ENCODE data around the gene C2orf81. TPM values are rescaled to one million over a fixed set of nuclear protein-coding genes. Genes with fewer than 3 reads are reported as not detected.

The C2orf81 gene
- total RNA-seq, 1 donor from 2014 or later = 10.3 TPM

- no peak for TF ChIP-seq CTCF (IDR thresholded peaks at IDR 0.05)
- intact Hi-C loops (cut with DNase I) = no loop called here
- Histone ChIP-seq H3K27ac (no peak overlapping the region), H3K9me3 (no peaks in the 10 kb centered on the region), H3K27me3 (no peaks in the 10 kb centered on the region), H3K4me1 (peaks cover 5 to 9% of the 10 kb centered on the region in 2 donors), H3K36me3 (no peaks in the 10 kb centered on the region), H3K4me3 (peak overlapping the region; percentile 49 to 84)
- peak in 1 of 2 donors; percentile 64 for DNase-seq (ENCODE audit: low spot score in 2 of 2)
These were observed 5.5 kb downstream of the C2orf81 start for GRCh38 chr2:74415762-74416395.

GRCh38 chr2:74414881-74415761 lies 6.3 kb downstream of the C2orf81 start:
- peaks cover 5 to 9% of the 10 kb centered on the region in 2 donors for H3K4me1 ChIP-seq
- H3K36me3 ChIP-seq = no peaks in the 10 kb centered on the region
- H3K9me3 ChIP-seq = no peaks in the 10 kb centered on the region
- peak overlapping the region; percentile 49 to 84 for H3K4me3 ChIP-seq
- peak in 2 of 3 experiments; percentile 14 to 48 for TF ChIP-seq CTCF (IDR thresholded peaks at IDR 0.05)
- H3K27me3 ChIP-seq = no peaks in the 10 kb centered on the region
- intact Hi-C loops (cut with DNase I) = no loop called here
- peak in 1 of 2 donors; percentile 80 for DNase-seq (ENCODE audit: low spot score in 2 of 2)
- peak overlapping the region; percentile 1 to 41 for H3K27ac ChIP-seq

- no peak for TF ChIP-seq CTCF (IDR thresholded peaks at IDR 0.05)
- peak in 1 of 2 donors; percentile 62 for DNase-seq (ENCODE audit: low spot score in 2 of 2)
- Histone ChIP-seq H3K4me1 (peaks cover 5 to 9% of the 10 kb centered on the region in 2 donors), H3K27ac (peak overlapping the region; percentile 1 to 41), H3K27me3 (no peaks in the 10 kb centered on the region), H3K36me3 (no peaks in the 10 kb centered on the region), H3K4me3 (peak overlapping the region; percentile 49 to 84), H3K9me3 (no peaks in the 10 kb centered on the region)
- intact Hi-C loops (cut with DNase I) = no loop called here
These were observed 7.0 kb downstream of the C2orf81 start for GRCh38 chr2:74414441-74414840.

- Histone ChIP-seq H3K9me3 (no peaks in the 10 kb centered on the region), H3K27me3 (no peaks in the 10 kb centered on the region), H3K4me3 (no peak overlapping the region), H3K27ac (no peak overlapping the region), H3K36me3 (no peaks in the 10 kb centered on the region), H3K4me1 (peaks cover under 1 to 9% of the 10 kb centered on the region in 2 donors)
- peak in 1 of 2 donors; percentile 56 for DNase-seq (ENCODE audit: low spot score in 2 of 2)
- no peak for TF ChIP-seq CTCF (IDR thresholded peaks at IDR 0.05)
- intact Hi-C loops (cut with DNase I) = no loop called here
These were observed 8.3 kb downstream of the C2orf81 start for GRCh38 chr2:74413001-74413698.

- intact Hi-C loops (cut with DNase I) = no loop called here
These were observed 13.7 kb downstream of the C2orf81 start for GRCh38 chr2:74407682-74408081.

More at GRCh38 chr2:74407682-74408081, 13.7 kb downstream of the C2orf81 start:
- TF ChIP-seq CTCF (IDR thresholded peaks at IDR 0.05) = no peak
- H3K9me3 ChIP-seq = no peaks in the 10 kb centered on the region
- no peaks in the 10 kb centered on the region for H3K27me3 ChIP-seq
- no peak overlapping the region for H3K27ac ChIP-seq
- no peak for DNase-seq (ENCODE audit: low spot score in 2 of 2)
- H3K4me1 ChIP-seq = no peaks in the 10 kb centered on the region
- no peaks in the 10 kb centered on the region for H3K36me3 ChIP-seq
- no peak overlapping the region for H3K4me3 ChIP-seq

Data from ascending aorta (tissue), 2 donors.